HG03196 (cell line): Measurements from ENCODE around the gene TMEM165.
"Not testable (repeated sequence)": the region's sequence is repeated elsewhere in the genome, so short reads cannot be mapped to it uniquely, and the experiment has no call there.

Source experiments
- ATAC-seq: cut with Tn5 transposase; IDR thresholded peaks from one replicate; pipeline ENCODE4 v1.9.1; 2021; ENCODE audit not compliant: unreplicated experiment

TMEM165 gene

GRCh38 chr4:55395529-55396307 is at the start of gene TMEM165:
Gene TMEM165, plus strand, starts transcription at chr4:55395957. Its CDS starts 233 bp downstream, at chr4:55396190.
- ATAC-seq: peak; percentile 95

GRCh38 chr4:55345980-55346850 is 49.5 kb upstream of the TMEM165 start, which contains the start of gene SRD5A3:
Gene SRD5A3, plus strand, starts transcription at chr4:55346242. Its CDS starts 95 bp downstream, at chr4:55346337.
- peak; percentile 95 for ATAC-seq

GRCh38 chr4:55346851-55347255 is 48.9 kb upstream of the TMEM165 start:
- ATAC-seq: peak; percentile 1

GRCh38 chr4:55347610-55348228 is 48.0 kb upstream of the TMEM165 start:
- no peak for ATAC-seq

- no peak for ATAC-seq
These were observed 47.3 kb upstream of the TMEM165 start for GRCh38 chr4:55348466-55348865.

- not testable (repeated sequence) for ATAC-seq
These were observed 44.9 kb upstream of the TMEM165 start for GRCh38 chr4:55350870-55351269.

- ATAC-seq: no peak
These were observed 43.9 kb upstream of the TMEM165 start for GRCh38 chr4:55351824-55352223.

- ATAC-seq: no peak
These were observed 43.0 kb upstream of the TMEM165 start for GRCh38 chr4:55352726-55353125.

GRCh38 chr4:55353228-55353747 is 42.5 kb upstream of the TMEM165 start:
- ATAC-seq: not testable (repeated sequence)

- no peak for ATAC-seq
These were observed 41.1 kb upstream of the TMEM165 start for GRCh38 chr4:55354648-55355047.

- ATAC-seq: no peak
These were observed 40.2 kb upstream of the TMEM165 start for GRCh38 chr4:55355555-55355954.

GRCh38 chr4:55356991-55357461 is 38.7 kb upstream of the TMEM165 start:
- ATAC-seq: no peak

- ATAC-seq: no peak
These were observed 37.5 kb upstream of the TMEM165 start for GRCh38 chr4:55358246-55358645.

- ATAC-seq: peak; percentile 78
These were observed 37.1 kb upstream of the TMEM165 start for GRCh38 chr4:55358668-55359067.

- ATAC-seq: no peak
These were observed 36.3 kb upstream of the TMEM165 start for GRCh38 chr4:55359397-55359916.

- not testable (repeated sequence) for ATAC-seq
These were observed 32.8 kb upstream of the TMEM165 start for GRCh38 chr4:55362938-55363337.

GRCh38 chr4:55363691-55364351 is 31.9 kb upstream of the TMEM165 start:
- no peak for ATAC-seq

GRCh38 chr4:55364691-55365344 is 30.9 kb upstream of the TMEM165 start:
- ATAC-seq: no peak

GRCh38 chr4:55365345-55365728 is 30.4 kb upstream of the TMEM165 start:
- no peak for ATAC-seq

GRCh38 chr4:55366621-55367020 is 29.1 kb upstream of the TMEM165 start:
- no peak for ATAC-seq
